Ishikawa (cell line): ENCODE results near the gene HEATR9.

Source experiments
- CEBPB ChIP-seq: IDR thresholded peaks from 2 replicates; pipeline ENCODE4 v1.6.1; 2012
- CREB1 ChIP-seq: IDR thresholded peaks from 2 replicates; pipeline ENCODE4 v1.6.1; 2012; ENCODE audit warnings: low read depth
- EGR1 ChIP-seq: IDR thresholded peaks from 2 replicates; pipeline ENCODE4 v1.6.1; 2012
- EP300 ChIP-seq: IDR thresholded peaks from 2 replicates; pipeline ENCODE4 v1.6.1; 2012; ENCODE audit warnings: borderline replicate concordance
- FOXM1 ChIP-seq: IDR thresholded peaks from 2 replicates; pipeline ENCODE4 v1.6.1; 2012; ENCODE audit warnings: low read depth, borderline replicate concordance
- NFIC ChIP-seq: IDR thresholded peaks from 2 replicates; pipeline ENCODE4 v1.6.1; 2012
- RAD21 ChIP-seq: IDR thresholded peaks from 2 replicates; pipeline ENCODE4 v1.6.1; 2012; ENCODE audit warnings: low read depth
- TAF1 ChIP-seq: IDR thresholded peaks from 2 replicates; pipeline ENCODE4 v1.6.1; 2012; ENCODE audit warnings: low read depth, mild to moderate bottlenecking
- TCF12 ChIP-seq: IDR thresholded peaks from 2 replicates; pipeline ENCODE4 v1.6.1; 2012; ENCODE audit warnings: low read depth
- TEAD4 ChIP-seq: IDR thresholded peaks from 2 replicates; pipeline ENCODE4 v1.6.1; 2012
- YY1 ChIP-seq: IDR thresholded peaks from 2 replicates; pipeline ENCODE4 v1.6.1; 2012; ENCODE audit warnings: low read depth
- ZBTB7A ChIP-seq: IDR thresholded peaks from 2 replicates; pipeline ENCODE4 v1.6.1; 2012; ENCODE audit warnings: low read depth
- TF ChIP-seq, protein P1 (sequence below): IDR thresholded peaks from 2 replicates; pipeline ENCODE4 v1.6.1; 2012
- TF ChIP-seq, protein P2 (sequence below): IDR thresholded peaks from 2 replicates; pipeline ENCODE4 v1.6.1; 2012
- TF ChIP-seq, protein P3 (sequence below): IDR thresholded peaks from 2 replicates; pipeline ENCODE4 v1.6.1; 2012; ENCODE audit warnings: low read depth, mild to moderate bottlenecking

The HEATR9 gene

DNA sequence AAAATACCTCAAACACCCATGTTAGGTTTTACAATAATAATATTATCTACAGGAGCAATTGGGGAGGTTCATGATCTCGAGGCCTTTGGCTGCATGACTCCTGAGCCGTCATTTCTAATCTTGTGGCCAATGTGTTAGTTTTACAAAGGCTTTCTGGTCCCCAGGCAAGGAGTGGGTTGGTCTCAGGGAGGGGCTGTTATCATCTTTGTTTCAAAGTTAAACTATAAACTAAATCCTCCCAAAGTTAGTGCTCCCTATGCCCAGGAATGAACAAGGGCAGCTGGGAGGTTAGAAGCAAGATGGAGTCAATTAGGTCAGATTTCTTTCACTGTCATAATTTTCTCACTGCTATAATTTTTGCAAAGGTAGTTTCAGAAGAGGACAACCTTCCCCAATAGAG lies 20.6 kb upstream of the HEATR9 start:
- TF ChIP-seq EGR1 (no peak), CREB1 (no peak), ZBTB7A (no peak), TEAD4 (no peak), TCF12 (no peak), EP300 (no peak), TAF1 (no peak), YY1 (no peak), CEBPB (no peak), RAD21 (no peak), NFIC (no peak), FOXM1 (no peak)
- TF ChIP-seq, protein P1, sequence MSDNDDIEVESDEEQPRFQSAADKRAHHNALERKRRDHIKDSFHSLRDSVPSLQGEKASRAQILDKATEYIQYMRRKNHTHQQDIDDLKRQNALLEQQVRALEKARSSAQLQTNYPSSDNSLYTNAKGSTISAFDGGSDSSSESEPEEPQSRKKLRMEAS, result no peak
- TF ChIP-seq, protein P2, sequence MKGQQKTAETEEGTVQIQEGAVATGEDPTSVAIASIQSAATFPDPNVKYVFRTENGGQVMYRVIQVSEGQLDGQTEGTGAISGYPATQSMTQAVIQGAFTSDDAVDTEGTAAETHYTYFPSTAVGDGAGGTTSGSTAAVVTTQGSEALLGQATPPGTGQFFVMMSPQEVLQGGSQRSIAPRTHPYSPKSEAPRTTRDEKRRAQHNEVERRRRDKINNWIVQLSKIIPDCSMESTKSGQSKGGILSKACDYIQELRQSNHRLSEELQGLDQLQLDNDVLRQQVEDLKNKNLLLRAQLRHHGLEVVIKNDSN, result no peak
- TF ChIP-seq, protein P3, sequence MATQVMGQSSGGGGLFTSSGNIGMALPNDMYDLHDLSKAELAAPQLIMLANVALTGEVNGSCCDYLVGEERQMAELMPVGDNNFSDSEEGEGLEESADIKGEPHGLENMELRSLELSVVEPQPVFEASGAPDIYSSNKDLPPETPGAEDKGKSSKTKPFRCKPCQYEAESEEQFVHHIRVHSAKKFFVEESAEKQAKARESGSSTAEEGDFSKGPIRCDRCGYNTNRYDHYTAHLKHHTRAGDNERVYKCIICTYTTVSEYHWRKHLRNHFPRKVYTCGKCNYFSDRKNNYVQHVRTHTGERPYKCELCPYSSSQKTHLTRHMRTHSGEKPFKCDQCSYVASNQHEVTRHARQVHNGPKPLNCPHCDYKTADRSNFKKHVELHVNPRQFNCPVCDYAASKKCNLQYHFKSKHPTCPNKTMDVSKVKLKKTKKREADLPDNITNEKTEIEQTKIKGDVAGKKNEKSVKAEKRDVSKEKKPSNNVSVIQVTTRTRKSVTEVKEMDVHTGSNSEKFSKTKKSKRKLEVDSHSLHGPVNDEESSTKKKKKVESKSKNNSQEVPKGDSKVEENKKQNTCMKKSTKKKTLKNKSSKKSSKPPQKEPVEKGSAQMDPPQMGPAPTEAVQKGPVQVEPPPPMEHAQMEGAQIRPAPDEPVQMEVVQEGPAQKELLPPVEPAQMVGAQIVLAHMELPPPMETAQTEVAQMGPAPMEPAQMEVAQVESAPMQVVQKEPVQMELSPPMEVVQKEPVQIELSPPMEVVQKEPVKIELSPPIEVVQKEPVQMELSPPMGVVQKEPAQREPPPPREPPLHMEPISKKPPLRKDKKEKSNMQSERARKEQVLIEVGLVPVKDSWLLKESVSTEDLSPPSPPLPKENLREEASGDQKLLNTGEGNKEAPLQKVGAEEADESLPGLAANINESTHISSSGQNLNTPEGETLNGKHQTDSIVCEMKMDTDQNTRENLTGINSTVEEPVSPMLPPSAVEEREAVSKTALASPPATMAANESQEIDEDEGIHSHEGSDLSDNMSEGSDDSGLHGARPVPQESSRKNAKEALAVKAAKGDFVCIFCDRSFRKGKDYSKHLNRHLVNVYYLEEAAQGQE, result no peak

DNA sequence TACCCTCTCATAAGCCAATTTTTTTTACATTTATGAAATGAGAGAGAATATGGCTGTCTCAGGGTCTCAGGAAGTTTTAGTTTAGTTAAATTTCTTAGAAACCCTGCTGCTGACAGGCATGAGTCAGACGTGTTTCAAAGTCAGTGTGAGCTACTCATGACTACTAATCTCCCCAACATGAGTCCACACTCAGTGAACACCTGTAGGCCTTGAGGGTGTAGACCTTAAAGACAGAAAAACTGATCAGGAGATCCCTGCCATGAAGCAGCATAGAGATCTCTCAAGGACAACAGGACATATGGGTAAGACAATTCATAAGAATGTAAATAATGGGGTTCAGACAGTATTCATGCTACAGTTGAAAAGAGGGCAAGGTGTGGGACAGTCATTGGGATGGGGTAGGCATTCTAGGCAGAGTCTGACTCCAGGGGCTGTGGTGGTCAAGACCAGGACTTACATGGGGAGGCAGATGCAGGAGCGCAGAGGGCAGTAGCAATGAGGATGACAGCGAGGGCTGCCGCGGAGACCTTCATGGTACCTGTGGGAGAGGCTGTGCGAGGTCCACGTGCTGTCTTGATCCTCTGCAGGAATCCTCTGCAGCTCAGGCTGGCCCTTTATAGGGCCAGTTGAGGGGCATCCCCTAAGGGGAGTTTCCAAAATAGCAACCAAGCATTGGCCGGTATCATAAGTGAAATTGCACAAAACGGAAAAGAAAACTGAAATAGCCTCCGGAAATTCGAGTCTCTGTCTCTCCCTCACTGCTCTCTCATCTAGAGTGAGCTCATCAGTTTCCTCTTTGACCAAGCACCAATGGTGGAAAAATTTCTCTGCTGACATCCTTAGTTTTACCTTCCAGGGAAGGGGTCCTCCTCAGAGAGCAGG lies 11.3 kb upstream of the HEATR9 start, which contains the start of gene CCL5:
TSS of gene CCL5 (minus strand) at position 588 of the 882 bp plus-strand sequence.
- TF ChIP-seq, protein P1, result no peak
- TF ChIP-seq, protein P3, result no peak
- TF ChIP-seq ZBTB7A (no peak), CREB1 (no peak), YY1 (no peak)

DNA sequence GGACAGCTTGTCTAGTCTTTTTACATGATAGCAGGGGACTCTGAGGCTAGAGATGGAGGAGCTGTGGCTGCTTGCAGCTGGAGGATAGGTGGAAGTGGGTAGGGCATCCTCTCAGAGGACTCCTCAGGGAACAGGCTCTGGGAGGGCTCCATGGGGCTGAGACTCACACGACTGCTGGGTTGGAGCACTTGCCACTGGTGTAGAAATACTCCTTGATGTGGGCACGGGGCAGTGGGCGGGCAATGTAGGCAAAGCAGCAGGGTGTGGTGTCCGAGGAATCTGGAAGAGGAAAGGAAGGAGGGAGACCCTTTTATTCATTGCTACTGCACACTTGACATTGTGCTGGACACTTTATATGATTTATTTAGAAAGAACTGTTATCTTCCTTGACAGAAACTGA lies 9.7 kb upstream of the HEATR9 start:
- TF ChIP-seq ZBTB7A, result no peak
- TF ChIP-seq, protein P2, result no peak
- no peak for TF ChIP-seq NFIC
- no peak for TF ChIP-seq EP300
- TF ChIP-seq FOXM1, result no peak
- TF ChIP-seq RAD21, result no peak
- no peak for TF ChIP-seq CEBPB
- no peak for TF ChIP-seq TEAD4
- TF ChIP-seq, protein P1, result no peak
- no peak for TF ChIP-seq CREB1
- TF ChIP-seq, protein P3, result no peak
- no peak for TF ChIP-seq EGR1
- TF ChIP-seq TCF12, result no peak

DNA sequence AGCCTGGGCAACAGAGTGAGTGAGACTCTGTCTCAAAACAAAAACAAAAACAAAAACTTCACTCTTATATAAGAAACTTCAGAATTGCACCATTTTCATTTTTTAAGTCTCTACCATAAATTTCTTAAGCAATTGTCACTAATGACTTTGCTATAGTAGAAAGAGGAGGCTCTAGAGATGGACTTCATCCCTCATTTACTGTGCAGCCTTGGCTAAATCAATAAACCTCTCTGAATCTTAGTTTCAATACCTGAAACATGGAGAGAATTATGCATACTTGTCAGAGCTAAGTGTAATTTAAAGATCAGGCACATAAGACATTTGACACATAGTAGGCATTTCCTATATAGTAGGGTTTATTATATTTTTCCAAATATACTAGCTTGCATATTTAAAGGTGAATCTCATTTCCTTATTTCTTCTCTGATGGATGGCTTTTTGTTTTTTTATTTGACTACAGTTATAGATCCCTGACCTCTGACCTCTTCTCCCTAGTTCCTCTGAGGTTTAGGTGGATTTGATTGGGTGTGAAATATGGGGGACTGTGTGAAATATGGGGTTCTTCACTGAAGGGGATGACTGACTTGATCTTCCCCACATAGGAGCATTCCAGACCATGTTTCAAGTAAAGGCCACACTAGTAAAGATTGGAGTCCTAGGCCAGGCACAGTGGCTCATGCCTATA lies 8.8 kb upstream of the HEATR9 start:
- TF ChIP-seq RAD21 (no peak), FOXM1 (no peak), YY1 (no peak), TCF12 (no peak), TAF1 (no peak), CREB1 (no peak), EGR1 (no peak), EP300 (no peak), TEAD4 (no peak), NFIC (no peak), ZBTB7A (no peak)
- TF ChIP-seq, protein P1, result no peak
- TF ChIP-seq, protein P2, result no peak
- TF ChIP-seq, protein P3, result no peak
